GM19023 (cell line): ENCODE measurements around the gene IL2RA.
"Not testable (repeated sequence)": the region's sequence is repeated elsewhere in the genome, so short reads cannot be mapped to it uniquely, and the experiment has no call there.

Source experiments
- ATAC-seq: cut with Tn5 transposase; IDR thresholded peaks from one replicate; pipeline ENCODE4 v1.9.1; 2021; ENCODE audit warnings: mild to moderate bottlenecking, moderate library complexity; ENCODE audit not compliant: unreplicated experiment

The IL2RA gene

DNA sequence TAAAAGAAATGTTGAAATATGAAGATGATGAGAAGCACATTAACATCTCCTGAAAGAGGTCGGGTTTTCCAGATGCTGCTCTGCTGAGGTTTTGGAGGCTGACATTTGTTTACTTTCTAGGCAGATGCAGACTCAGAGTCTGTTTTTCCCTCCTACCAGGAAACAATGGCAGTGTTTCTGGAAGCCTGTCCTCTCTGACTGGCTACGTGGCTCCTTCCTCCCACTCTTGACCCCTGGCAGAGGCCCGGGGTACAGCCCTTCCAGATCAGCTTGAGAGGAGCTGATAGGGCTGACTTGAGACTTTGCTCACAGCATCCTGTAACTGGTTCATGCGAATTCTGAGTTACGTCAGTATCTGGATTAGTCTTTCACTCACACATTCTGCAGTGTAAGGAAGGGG, 43.7 kb downstream of the IL2RA start:
- no peak for ATAC-seq

DNA sequence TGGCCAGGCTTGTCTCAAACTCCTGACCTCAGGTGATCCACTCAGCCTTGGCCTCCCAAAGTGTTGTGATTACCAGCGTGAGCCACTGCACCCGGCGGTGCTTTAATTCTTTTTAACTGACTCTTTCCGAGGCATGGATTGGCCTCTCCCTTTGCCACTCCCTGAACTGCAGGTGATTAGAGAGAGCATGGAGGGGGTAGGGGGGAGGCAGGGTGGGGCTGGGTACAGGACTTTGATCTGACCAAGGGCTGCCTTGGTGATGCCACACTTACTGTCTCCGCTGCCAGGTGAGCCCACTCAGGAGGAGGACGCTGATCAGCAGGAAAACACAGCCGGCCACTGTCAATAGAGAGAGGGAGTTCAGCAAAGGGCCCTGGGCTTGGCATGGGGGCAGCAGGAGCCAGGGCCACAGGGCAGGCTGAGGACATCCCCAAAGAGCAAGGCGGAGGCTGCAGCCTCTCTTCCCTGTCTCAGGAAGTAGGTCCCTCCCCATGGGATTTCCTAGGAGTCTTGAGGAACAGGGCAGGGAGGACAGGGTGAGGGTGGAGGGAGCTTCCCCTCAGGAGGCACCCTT, 44.3 kb downstream of the IL2RA start:
- ATAC-seq, result no peak

DNA sequence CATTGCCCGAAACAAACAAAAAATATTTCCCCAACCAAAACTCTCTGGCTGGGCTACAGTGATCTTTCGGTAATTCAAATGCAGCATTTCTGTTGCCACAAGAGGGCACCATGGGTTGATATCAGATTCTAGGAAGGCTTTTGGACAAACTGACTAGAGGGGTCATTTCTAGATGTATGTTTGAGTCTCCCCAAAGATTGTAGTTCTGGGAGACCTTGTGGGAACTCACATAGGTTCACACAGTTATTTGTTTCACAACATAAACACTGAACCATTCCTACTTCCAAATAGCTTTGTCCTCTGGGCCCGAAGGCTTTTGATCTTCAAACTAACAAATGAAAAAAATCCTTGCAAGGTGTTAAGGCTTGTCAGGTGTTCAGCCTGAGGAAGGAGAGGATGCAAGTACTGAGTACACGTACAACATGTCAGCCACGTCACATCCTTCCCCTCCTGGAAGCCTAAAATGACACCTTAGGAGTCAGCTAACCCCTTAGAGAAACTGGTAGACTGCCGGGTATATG, 47.9 kb downstream of the IL2RA start:
- ATAC-seq, result no peak

DNA sequence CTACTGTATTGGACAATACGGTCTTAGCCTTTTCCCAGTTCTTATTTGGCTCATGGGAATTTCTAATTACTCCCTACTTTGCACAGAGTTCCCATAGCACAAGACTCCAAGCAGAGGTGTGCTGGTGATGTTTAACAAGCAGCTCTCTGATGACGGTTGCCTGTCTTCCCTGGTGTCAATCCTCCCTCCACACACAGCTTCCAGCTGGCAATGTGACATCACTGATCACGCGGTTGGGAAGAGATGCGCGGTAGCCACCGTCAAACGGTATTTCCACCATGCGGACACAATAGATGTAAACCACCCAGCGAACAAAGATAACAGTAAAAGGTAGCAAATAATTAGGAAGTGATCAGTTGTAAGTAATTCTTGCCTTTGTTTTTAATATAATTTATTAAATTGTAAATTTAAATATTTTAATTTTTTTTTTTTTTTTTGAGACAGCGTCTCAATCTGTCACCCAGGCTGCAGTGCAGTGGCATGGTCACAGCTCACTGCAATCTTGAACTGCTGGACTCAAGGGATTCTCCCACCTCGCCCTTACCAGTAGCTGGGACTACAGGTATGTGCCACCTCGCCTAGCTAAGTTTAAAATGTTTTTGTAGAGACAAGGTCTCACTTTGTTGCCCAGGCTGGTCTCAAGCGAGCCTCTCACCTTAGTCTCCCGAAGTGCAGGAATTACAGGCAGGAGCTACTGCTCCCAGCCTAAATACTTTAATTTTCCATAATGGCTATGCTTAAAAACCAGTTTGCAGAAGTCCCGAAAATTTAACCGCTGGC, 48.6 kb downstream of the IL2RA start:
- ATAC-seq, result no peak

DNA sequence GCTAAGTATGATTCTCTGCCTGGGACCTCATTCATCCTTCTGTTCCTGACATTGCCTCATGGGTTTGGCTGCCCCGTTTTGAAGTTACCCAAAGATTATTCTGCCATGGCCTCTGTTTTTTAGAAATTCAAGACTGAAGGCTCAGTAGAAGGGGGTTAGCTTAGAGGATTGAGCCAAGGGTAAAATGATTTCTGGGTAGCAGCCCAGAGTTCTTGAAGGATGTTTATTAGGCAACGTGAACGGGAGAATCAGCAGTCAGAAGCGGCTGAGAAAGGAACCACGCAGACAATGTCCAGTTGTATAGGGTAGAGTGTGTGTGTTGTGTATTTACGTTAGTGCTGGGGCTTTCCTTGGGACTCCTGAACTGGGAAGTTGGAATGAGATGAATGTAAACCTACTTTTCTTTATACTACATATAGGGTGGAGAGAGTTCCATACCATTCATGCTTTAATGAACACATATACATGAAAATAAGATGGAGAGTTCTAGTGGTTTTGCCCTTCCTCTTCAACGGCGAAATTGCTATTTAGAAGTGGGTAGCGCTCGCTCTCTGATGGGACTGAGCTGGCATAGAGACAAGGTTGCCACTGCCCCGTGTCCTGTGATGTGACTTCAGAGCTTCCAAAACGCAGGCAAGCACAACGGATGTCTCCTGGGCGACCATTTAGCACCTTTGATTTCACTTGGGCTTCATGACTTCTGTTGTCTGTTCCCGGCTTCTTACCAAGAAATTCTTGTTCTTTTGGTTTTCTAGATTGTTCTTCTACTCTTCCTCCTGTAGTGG, 49.9 kb downstream of the IL2RA start:
- no peak for ATAC-seq

DNA sequence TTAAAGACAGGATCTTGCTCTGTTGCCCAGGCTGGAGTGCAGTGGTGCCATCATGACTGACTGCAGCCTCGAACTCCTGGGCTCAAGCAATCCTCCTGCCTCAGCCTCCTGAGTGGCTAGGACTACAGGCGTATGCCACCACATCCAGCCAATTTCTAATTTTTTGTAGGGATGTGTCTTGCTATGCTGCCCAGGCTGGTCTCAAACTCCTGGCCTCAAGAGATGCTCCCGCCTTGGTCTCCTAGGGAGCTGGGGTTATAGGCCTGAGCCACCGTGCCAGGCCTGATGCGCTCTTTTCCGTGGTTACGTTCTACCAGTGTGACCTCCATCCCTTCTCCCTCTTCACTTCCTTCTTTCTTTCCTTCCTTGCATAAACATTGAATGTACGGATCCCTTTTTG, 50.6 kb downstream of the IL2RA start:
- ATAC-seq, result no peak

DNA sequence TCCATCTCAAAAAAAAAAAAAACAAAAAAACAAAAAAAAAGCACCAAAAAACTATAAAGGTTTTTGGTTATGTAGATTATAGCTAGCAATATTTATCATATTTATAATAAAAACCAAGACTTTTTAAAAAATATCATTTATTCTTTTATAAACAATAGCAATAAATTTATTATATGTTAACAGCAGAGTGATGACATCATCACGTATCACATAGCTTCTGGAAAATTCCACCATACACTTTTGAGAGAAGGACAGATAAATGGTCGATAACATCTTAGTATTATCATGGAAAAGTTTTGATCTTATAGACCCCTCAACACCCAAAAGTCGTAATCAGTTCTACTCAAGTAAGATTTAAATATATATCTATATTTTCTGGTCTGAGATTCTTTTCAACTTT, 51.6 kb downstream of the IL2RA start:
- no peak for ATAC-seq

DNA sequence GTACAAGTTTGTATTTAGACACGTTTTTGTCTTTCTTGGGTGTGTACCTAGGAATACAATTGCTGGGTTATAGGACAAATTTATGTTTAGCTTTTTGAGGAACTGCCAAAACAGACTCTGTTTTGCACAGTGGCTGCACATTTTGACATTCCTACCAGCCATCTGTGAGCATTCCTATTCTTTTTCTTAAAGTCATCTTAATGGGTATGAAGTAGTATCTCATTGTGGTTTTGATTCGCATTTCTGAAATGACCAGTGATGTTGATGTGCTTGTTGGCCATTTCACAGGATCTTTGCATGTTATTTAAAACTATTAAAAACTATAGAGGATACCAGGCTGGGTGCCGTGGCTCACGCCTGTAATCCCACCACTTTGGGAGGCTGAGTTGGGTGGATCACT, 52.2 kb downstream of the IL2RA start:
- ATAC-seq, result no peak

DNA sequence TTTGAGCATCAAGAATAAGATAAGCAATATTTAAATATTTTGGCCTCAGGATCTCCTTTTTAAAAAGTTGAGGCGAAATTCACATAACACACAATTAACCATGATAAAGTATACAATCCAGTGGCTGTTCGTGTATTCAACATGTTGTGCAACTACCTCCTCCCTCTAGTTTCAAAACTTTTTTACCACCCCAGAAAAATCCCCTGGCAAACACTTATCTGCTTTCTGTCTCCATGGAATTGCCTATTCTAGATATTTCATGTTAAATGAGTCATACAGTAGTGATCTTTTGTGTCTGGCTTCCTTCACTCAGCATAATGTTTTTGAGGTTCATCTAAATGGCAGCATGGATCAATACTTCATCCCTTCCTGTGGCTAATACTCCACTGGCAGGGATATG, 53.0 kb downstream of the IL2RA start:
- no peak for ATAC-seq

DNA sequence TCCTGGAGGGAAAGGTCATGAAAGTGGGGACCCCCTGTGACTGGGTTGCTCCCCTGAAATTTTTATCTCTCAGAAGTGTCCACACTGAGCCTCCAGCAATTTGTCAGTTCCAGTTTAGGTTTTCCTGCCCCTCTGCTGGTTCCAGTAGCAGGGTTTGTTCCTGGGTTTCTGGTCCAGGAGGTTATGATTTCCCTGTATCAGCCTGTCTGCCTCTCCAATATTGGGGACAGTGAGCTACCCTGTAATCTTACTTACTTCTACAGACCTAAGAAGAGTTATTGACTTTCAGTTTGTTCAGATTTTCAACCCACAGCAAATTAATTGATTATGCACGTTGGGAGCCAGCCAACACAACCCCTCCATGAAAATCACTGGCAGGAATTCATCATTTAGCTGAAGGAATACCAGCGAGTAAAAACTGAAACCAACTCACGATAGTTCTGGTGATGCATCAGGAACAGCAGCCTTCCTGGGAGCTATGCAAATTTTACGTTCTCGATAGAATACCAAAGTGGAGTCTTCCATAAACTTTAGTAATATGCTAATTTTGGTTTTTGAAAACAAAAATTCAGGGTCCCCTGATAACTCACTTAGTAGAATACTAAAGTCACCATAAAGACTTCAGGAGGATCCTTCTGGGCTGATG, 53.5 kb downstream of the IL2RA start:
- no peak for ATAC-seq

DNA sequence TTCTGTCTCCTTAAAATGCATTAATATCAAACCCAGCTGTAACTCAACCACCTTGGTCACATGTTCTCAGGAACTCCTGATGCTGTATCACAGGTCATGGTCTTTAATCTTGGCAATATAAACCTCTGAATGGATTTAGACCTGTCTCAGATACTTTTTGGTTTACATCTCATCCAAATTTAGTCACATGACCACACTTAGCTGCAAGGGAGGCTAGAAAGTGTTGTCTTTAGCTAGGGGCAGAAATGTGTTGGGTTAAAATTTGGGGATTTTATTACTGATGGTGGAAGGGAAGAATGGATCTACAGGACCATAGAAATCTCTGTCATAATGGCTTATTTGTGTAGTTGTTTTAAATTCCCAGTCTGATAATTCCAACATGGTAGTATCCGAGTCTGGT, 55.2 kb downstream of the IL2RA start:
- ATAC-seq, result no peak

DNA sequence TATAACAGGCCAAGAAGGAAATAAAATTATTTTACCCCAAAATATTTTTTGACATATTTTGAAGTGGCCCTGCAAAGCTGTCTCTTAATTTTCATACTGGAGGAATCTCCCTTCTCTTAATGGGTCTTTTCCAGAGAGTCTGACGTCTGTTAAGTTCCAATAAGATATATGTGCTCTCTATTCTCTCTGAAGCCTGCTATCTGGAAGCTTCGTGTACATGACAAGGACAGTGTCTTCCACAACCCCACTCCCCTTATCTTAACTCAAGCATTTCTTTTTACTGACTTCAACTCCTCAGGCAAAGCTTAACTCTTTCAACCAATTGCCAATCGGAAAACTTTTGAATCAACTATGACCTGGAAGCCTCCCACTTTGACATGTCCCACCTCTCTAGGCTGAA, 55.6 kb downstream of the IL2RA start:
- no peak for ATAC-seq

DNA sequence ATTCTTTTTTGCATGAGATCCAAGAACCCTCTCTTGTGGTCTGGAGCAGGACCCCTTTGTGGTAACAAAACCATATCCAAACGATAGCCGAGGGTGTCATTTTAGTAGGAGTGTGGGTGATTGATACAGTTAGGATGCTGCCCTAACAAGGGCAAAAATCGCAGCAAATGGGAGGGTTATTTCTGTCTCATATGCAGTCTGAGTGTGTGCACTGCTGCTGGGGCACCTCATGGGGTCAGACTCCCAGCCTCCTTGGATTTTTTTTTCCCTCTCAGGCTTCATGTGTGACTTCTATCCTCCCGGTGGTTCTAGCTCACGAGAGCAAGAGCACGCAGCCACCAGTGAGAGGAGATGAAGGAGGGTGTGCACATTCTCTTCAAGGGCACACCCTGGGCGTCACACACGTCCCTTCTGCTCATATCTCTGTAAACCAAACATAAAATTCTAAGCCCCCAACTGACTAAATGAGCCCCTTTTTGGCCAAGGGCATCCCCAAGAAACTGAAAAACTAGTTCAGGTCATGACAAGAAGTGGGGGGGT, 56.2 kb downstream of the IL2RA start:
- no peak for ATAC-seq

DNA sequence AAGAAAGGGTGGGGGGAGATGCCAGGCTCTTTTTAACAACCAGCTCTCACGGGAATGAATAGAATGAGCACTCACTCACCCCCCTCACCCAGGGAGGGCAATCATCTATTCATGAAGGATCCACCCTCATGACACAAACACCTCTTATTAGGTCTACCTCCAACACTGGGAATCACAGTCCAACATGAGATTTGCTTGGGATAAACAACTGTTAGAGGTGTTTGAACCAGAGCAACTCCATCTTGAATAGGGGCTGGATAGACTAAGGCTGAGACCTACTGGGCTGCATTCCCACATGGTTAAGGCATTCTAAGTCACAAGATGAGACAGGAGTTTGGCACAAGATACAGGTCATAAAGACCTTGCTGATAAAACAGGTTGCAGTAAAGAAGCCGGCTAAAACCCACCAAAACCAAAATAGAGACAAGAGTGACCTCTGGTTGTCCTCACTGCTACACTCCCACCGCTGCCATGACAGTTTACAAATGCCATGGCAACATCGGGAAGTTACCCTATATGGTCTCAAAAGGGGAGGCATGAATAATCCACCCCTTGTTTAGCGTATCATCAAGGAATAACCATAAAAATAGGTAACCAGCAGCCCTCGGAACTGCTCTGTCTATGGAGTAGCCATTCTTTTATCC, 56.9 kb downstream of the IL2RA start:
- ATAC-seq, result not testable (repeated sequence)

DNA sequence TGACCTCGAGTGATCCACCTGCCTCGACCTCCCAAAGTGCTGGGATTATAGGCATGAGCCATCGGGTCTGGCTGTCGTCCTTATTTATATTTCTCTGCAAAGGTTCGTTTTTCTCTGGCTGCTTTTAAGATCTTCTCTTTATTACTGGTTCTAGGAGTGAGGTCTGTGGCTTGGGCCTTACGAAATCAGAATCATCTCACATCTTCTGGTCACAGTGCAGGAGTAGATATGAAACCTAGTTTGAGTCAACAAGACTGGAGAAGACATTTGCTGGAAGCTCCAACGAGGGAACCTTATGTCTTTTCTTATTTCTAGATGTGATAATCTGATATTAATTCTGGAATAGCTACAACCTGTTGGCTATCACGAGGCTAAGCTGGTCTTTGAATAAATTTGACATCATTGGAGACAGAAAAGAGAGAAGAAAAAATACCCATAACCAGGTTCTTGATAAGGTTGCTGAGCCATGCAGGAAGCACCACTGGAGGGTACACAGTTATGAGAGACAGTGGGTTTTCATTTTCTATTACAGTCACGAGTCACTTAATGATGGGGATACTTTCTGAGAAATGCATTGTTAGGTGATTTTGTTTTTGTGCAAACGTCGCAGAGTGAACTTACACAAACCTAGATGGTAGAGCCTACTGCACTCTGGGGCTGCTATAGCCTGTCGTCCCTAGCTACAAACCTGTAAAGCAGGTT, 59.2 kb downstream of the IL2RA start:
- no peak for ATAC-seq

DNA sequence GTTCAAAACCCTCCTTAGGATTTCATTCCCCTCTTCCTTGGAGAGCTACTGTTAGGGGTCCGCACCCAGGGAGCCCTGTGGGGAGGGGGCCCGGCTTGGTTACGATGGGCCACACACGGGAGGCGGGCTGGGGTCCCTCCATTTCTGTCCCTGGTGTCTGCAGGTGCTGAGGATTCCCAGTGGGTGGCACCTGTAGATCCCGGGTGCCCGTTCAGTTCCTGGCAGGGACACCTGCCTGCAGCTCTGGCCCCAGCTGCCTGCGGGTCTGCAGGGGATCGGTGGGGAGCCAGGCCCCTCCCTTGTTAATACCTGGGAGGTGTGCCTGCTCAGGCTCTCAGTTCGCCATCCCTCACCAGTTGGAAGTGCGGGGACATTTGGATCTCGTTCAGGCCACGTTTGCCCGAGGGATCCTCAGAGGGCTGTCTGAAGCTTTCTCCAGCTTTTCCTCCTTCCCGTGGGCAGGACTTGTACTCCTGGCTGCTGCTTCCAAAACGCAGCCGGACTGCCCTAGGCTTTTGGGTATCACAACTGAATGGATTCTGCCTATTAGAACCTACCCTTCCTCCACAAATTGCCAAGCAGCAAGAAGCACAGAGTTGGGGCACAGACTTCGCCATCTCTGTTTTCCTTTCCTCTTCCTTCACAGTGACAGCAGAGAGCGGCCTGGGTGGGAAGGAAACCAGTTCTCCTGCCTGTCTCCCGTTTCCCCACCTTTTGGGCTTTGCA, 62.6 kb downstream of the IL2RA start:
- ATAC-seq, result no peak

DNA sequence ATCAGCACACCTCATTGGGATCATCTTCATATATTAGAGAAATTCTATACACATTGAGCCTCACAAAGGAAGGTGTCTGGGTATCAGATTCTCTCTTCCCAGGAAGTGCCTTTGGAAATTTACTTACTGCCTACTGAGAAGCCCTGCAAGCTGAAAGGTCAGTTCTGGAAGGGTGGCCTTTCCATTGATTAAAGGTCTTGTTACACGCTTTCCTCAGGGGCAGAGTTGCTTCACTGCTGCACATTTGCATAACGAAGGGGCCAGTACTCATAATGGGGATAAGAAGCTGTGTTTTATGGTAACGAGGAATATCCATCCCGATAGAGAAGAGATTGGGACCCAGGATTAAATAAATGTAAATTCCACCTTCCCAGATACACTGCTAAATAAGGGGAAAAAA, 65.5 kb downstream of the IL2RA start:
- no peak for ATAC-seq

DNA sequence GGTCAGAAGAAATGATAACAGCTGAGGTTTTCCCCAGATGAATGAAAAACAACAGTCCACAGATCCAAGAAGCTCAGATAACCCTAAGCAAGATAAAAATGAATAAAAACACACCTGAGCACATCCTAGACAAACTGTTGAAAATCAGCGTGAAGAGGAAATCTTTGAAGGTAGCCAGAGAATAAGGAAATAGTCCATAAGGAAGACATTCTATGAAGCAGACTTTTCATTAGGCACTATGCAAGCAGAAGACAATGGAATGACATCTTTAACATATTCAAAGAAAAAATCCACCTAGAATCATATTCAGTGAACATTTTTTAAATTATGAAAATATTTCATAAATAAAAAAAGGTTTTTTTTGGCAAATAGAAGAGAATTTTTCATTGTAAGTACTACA, 69.8 kb downstream of the IL2RA start:
- no peak for ATAC-seq

DNA sequence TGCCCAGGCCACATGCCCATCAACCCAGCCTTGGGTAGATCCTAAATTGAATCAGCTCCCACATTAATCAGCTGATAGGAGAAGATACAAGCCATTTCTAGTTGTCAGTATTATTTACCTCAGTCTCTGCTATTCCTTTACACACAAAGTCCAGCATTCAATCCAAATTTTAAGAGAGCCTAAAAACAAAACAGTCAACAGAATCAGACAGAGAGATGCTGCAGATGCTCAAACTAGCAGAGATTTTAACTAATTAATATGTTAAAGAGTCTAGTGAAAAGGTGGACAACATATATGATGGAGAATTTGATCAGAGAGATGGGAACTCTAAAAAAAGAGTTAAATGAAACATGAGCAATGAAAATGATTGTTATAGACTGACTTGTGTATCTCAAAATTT, 70.5 kb downstream of the IL2RA start:
- ATAC-seq, result no peak
